ENCODE results near the gene TRIM40. TPM values are rescaled to one million over a fixed set of nuclear protein-coding genes. Genes with fewer than 3 reads are reported as not detected.
A peak's percentile ranks its signal among the peaks of the same experiment; 100 is the strongest.

The TRIM40 gene, protein sequence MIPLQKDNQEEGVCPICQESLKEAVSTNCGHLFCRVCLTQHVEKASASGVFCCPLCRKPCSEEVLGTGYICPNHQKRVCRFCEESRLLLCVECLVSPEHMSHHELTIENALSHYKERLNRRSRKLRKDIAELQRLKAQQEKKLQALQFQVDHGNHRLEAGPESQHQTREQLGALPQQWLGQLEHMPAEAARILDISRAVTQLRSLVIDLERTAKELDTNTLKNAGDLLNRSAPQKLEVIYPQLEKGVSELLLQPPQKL
- polyA plus RNA-seq (ENCODE audit: insufficient read length): not detected

DNA sequence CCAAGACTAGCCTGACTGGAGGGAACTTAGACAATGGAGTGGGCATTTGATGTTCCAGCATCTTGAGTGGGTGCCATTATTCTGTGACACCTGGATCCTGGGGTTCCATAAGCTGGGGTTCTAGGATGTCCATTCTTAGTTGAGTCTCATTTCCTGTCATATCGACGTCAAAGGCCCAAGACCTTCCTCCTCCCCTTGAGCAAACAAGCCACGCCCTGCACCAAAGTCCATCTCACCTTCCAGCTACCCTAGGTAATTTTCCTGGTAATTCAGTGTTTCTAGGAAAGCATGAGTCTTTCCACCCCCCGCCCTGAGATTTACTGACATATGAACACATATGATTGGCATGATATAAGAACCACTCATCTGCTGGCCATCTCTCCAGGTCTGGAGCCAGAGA lies at the start of gene TRIM40:
Gene TRIM40, plus strand, starts transcription at position 384 of the 400 bp plus-strand sequence. CDS start 897 bp downstream, outside the sequence.
- no peak for DNase-seq (ENCODE audit: low read depth)

GRCh38 chr6:30087876-30088275 lies 48.1 kb upstream of the TRIM40 start:
- DNase-seq (ENCODE audit: low read depth): no peak

GRCh38 chr6:30091577-30092381 lies 44.2 kb upstream of the TRIM40 start:
- DNase-seq (ENCODE audit: low read depth): no peak

DNA sequence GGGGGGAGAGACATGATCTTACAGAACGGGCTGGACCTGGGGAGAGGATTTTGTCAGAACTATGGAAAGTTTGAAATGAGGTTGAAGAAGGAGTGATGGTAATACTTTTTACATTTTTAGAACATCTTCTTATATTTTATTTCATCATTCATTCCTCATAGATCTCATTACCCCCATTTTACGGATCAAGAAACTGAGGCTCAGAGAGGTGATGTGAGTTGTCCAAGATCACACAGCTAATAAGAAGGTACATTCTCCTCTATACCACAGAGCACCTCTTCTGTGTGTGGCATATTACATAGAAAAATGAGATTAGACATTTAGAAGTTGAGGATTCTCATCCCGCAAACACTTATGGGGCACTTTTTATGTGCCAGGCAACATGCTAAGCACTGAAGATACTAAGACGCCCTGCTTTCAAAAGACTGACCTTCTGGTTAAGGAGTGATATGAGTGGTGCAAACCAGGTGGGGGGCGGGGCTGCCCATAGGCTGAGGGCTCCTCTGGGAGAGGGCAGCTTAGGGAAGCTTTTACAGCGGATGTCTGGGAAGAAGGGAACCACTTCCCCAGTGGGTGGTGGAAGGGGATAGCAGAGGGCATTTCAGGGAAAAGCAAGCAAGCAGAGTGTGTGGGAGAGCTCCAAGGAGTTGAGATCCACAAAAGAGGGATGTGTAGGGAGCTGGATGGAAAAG lies 42.9 kb upstream of the TRIM40 start:
- DNase-seq (ENCODE audit: low read depth): no peak

- no peak for DNase-seq (ENCODE audit: low read depth)
These were observed 41.8 kb upstream of the TRIM40 start for GRCh38 chr6:30093951-30094661.

- DNase-seq (ENCODE audit: low read depth): no peak
These were observed 39.1 kb upstream of the TRIM40 start for GRCh38 chr6:30096829-30097228.

- no peak for DNase-seq (ENCODE audit: low read depth)
These were observed 37.8 kb upstream of the TRIM40 start for GRCh38 chr6:30097902-30098768.

DNA sequence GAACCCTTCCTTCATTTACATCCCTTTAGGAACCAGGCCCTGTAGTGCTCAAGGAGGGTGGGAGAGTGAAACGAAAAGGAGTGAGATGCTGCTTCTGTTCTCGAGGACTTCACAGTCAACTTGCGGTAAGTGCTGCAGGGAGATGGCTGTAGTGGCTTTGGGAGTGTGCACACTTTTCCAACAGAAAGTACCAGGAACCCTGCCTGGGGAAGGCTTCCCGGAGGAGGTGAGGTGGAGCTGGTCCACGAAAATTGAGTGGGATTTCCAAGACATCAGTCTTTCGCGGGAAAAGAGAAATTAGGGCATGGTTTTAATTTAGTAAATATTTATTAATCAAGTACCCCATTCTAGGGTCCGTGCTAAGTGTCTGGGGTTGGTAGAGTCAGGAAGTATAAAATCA lies 35.8 kb upstream of the TRIM40 start:
- DNase-seq (ENCODE audit: low read depth): no peak

GRCh38 chr6:30100585-30101443 lies 35.1 kb upstream of the TRIM40 start:
- no peak for DNase-seq (ENCODE audit: low read depth)

DNA sequence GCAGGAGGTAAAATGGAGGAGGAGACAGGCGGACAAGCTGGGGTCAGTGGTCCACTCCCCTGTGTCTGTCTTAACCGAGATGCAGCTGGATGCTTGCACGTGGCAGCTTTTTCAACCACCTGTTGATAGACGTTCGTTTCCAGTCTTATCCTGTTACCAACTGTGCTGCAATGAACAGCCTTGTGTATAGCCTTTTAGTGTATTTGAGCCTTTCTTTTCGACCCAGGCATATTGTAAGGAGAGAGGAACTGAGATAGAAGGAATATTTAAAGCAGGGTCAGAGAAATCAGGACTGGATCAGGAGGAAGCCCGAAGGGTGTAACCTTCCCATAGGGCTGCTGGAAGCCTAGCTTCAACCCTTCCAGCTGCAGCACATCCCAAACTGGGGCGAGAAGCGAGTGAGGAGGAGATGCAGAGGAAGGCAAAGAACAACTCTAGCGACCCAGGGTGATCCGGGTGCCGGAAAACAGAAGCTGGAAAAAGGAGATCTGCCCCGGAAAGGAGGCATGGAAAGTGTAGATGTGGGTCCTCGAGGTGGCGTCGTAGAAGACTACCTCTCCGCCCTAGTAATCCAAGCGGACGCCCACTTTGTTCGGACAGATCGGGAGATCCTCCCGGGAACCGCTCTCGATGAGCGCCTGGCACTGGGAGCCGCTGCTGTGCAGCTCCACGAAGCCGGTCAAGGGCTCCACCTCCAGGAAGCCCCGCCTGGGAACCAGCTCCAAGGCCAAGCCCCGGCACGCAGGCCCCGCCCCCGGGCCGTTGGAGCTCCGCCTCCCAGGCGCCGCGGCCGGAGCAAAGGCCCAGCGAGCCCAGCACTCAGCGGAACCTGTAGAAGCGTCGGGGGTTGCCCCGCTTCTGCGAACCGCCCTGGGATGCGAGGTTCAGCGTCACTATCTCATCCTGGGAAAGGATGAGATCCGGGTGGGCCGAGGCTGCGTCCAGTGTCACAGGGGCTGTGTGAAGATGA lies 34.2 kb upstream of the TRIM40 start:
- peak; percentile 39 for DNase-seq (ENCODE audit: low read depth)

GRCh38 chr6:30102414-30102969 lies 33.4 kb upstream of the TRIM40 start:
- no peak for DNase-seq (ENCODE audit: low read depth)

DNA sequence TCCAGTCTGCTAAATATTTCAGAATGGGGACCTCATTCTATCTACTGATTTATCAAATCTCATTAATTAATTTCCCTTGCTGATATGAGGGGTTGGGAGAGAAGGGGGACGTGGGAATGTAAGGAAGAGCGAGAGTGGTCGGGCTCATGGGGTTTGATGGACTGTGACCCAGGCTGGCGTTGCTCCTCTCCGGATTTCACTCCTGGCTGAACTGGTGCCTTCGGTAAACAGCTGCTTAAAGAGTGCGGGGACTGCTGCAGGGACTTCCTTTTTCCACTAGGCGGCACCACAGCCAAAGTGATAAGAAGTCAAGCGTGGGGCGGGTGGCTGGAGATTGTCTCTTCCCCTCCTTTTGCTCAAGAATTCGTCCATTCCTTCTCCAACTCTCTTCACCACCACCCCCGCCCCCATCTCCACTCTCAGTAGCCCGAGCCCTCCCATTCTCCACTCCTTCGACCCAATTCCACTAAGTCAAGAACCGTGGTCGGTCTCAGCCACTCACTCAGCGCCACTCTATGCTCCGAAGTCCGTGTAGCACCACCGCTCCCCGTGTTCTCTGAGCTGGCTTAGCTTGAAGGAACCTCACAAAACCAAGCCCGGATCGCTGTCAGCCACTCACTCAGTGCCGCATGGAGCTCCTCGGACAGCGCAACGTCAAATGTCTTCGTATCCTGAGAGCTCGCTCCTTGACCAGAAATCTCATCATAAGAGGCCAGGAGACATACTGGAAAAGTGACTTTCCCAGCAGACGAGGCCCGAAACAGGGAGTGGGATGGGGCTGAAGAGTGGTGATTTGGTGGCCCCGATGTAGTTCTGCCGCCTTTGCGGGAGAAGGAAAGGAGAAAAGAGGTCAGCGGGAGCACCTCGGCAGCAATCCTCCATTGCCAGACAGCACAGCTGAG lies 32.7 kb upstream of the TRIM40 start:
- peak; percentile 62 for DNase-seq (ENCODE audit: low read depth)

- DNase-seq (ENCODE audit: low read depth): no peak
These were observed 32.1 kb upstream of the TRIM40 start for GRCh38 chr6:30103872-30104179.

- no peak for DNase-seq (ENCODE audit: low read depth)
These were observed 31.3 kb upstream of the TRIM40 start for GRCh38 chr6:30104661-30105060.

GRCh38 chr6:30111266-30111856 lies 24.6 kb upstream of the TRIM40 start:
- DNase-seq (ENCODE audit: low read depth): no peak

GRCh38 chr6:30112402-30112994 lies 23.4 kb upstream of the TRIM40 start:
- DNase-seq (ENCODE audit: low read depth): no peak
